Lung (tissue), 12 donors: Measurements from ENCODE around the gene DOK4. TPM values are rescaled to one million over a fixed set of nuclear protein-coding genes. Genes with fewer than 3 reads are reported as not detected.
A peak's percentile ranks its signal among the peaks of the same experiment; 100 is the strongest.

Source experiments
- ATAC-seq: fragments of 200-7000 bp; cut with Tn5 transposase; one replicate; pipeline ENCODE4 v1.9.1; 2020; ENCODE audit warnings: moderate number of reproducible peaks; ENCODE audit not compliant: insufficient read depth, low FRiP score
- DNase-seq, 3 donors: peaks; one replicate each; pipeline ENCODE4 v3.0.0-alpha.2; 2013 to 2017
- H3K27ac ChIP-seq, 2 donors: one replicate each; pipeline ENCODE4 v1.5.1; 2013; ENCODE audit warnings: mild to moderate bottlenecking in 2 of 2, moderate library complexity in 2 of 2, control low read depth in 1 of 2, inconsistent platforms in 1 of 2, low read depth in 1 of 2, low read length in 1 of 2
- H3K27me3 ChIP-seq, 3 donors: one replicate each; pipeline ENCODE4 v1.5.1; 2013; ENCODE audit warnings: low read length in 2 of 3; ENCODE audit not compliant: control insufficient read depth in 3 of 3, insufficient read depth in 3 of 3
- H3K36me3 ChIP-seq, 4 donors: one replicate each; pipeline ENCODE4 v1.5.1; 2013; ENCODE audit warnings: low read length in 4 of 4, mild to moderate bottlenecking in 1 of 4, moderate library complexity in 1 of 4; ENCODE audit not compliant: control insufficient read depth in 4 of 4, insufficient read depth in 4 of 4
- H3K4me1 ChIP-seq, 5 donors: one replicate each; pipeline ENCODE4 v1.5.1; 2013; ENCODE audit warnings: low read length in 5 of 5, mild to moderate bottlenecking in 2 of 5, moderate library complexity in 1 of 5; ENCODE audit not compliant: control insufficient read depth in 5 of 5, insufficient read depth in 5 of 5
- H3K4me3 ChIP-seq: one replicate; pipeline ENCODE4 v1.5.1; 2013; ENCODE audit warnings: mild to moderate bottlenecking, control low read depth, moderate library complexity
- H3K9ac ChIP-seq, 2 donors: one replicate each; pipeline ENCODE4 v1.5.1; 2013; ENCODE audit warnings: low read length in 2 of 2, control low read depth in 1 of 2; ENCODE audit not compliant: insufficient read depth in 1 of 2
- H3K9me3 ChIP-seq, 4 donors: one replicate each; pipeline ENCODE4 v1.5.1; 2013; ENCODE audit warnings: low read length in 3 of 4, mild to moderate bottlenecking in 1 of 4, moderate library complexity in 1 of 4; ENCODE audit not compliant: control insufficient read depth in 4 of 4, insufficient read depth in 3 of 4
- WGBS, 2 donors: extraction: QIAGEN DNeasy Blood & Tissue Kit; methylation state at CpG; one replicate each; pipeline ENCODE4 v1.1.7; 2013; 5-methylcytosine and 5-hydroxymethylcytosine counted together
- polyA plus RNA-seq, 2 donors: library from polyadenylated mRNA; stranded (reverse); fragments of 200-250 nt; gene quantifications; one replicate each; pipeline ENCODE4 v1.2.1, GENCODE V29; 2013
- total RNA-seq, 2 donors: library from RNA; depleted of rRNA in 1 of 2; stranded (reverse); fragments of >200 nt in 1 of 2; gene quantifications; one replicate each; pipeline ENCODE4 v1.2.1, GENCODE V29; 2014 to 2021
- TF ChIP-seq, protein P1 (sequence below): IDR thresholded peaks from 2 replicates; pipeline ENCODE4 v1.5.1; 2012; ENCODE audit warnings: mild to moderate bottlenecking; ENCODE audit errors: control extremely low read depth, extremely low read depth
- donor health status: control.
- donor health status: control.
- donor health status: Bipolar disorder and iron deficiency.
- donor health status: healthy.
- donor health status: DM: yes; HTN: yes; CAD: no.

The DOK4 gene
- total and polyA plus RNA-seq, 4 donors = 19.7 to 58.2 (median 51.1) TPM

DNA sequence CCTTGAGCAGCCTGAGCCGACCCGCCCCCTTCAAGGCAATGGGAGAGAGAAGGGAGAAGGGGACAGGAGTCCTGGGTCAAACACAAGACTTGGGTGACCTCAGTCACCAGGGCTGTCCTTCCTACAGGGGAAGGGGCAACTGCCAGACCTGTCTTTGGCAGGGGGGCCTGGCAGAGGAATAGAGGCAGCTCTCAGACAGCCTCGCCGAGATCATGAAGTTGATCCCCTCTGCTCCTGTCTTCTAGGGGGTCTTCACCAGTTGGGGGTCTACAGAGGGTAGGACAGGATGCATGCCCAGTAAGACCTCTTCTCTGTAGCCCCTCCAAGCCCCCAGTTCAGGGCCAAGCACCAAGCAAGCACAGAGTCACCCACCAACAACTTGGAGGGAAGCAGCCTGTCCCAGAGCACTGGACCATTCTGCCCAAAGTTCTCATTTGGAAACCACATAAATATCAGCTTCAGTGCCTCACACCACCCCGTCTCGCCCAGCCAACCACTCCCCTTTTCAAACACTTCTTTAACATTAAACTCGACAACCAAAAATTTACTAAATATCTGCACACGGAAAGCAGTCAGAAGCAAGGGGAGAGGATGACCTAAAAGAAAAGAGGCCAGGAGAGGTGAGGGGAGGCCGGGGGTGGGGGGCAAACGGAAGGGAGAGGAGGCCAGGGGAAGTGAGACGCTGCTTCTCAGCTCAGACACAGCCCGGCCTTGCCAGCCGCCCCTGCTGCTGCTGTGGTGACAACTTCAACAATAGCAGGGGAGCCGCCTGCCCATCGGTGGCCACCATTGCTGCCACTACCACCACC is 7.7 kb downstream of the DOK4 start:
- TF ChIP-seq, protein P1, sequence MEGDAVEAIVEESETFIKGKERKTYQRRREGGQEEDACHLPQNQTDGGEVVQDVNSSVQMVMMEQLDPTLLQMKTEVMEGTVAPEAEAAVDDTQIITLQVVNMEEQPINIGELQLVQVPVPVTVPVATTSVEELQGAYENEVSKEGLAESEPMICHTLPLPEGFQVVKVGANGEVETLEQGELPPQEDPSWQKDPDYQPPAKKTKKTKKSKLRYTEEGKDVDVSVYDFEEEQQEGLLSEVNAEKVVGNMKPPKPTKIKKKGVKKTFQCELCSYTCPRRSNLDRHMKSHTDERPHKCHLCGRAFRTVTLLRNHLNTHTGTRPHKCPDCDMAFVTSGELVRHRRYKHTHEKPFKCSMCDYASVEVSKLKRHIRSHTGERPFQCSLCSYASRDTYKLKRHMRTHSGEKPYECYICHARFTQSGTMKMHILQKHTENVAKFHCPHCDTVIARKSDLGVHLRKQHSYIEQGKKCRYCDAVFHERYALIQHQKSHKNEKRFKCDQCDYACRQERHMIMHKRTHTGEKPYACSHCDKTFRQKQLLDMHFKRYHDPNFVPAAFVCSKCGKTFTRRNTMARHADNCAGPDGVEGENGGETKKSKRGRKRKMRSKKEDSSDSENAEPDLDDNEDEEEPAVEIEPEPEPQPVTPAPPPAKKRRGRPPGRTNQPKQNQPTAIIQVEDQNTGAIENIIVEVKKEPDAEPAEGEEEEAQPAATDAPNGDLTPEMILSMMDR = no peak
- H3K4me3 ChIP-seq = peak overlapping the region; percentile 20
- DNase-seq = no peak
- peak overlapping the region in 1 of 2 donors; percentile 52 for H3K27ac ChIP-seq
- H3K9ac ChIP-seq = no peak overlapping the region
- no peak for ATAC-seq
- no peaks in the 10 kb centered on the region for H3K27me3 ChIP-seq
- H3K9me3 ChIP-seq = no peaks in the 10 kb centered on the region
- peaks cover 0 to 34% (median 3%) of the 10 kb centered on the region in 5 donors for H3K4me1 ChIP-seq
- 41 to 43% methylated on average over 14 to 15 of the region's 15 CpGs for WGBS, 2 donors
- H3K36me3 ChIP-seq = peaks cover 0 to 10% (median 9%) of the 10 kb centered on the region in 4 donors

DNA sequence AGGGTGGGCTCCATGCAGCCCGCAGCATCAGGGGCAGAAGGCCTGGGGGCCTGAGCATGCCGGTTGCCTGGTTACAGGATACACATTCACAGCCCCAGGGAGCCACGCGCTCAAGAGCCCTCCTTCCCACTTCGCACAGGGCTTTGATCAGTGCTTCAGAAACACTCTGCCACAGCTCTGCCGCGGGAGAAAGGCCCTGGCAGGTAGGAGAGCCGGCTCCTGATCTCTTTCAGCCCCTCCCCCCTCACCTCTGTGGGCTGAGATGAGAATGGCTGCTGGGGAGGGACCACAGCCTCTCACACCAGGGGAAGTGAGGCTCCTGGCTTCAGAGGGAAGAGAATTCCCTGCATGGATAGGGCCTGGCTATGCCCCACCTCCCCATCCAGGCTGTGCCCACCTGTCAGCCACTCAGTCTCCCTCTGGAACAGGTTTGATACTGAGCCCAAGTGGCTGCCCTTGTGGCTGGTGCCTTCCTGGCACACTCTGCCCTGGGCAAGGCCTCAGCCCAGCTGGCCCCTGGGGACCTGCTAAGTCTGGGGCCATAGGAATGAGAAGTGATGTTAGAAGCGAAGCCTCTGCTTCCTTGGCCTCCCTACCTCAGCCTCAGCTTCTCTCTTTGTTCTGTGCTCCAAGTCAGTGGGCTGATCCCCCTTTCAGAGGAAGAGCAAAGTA is 8.6 kb downstream of the DOK4 start:
- Histone ChIP-seq H3K9me3 (no peaks in the 10 kb centered on the region), H3K36me3 (peaks cover 0 to 19% (median 15%) of the 10 kb centered on the region in 4 donors), H3K4me3 (no peak overlapping the region), H3K4me1 (peaks cover 0 to 34% (median 3%) of the 10 kb centered on the region in 5 donors), H3K9ac (no peak overlapping the region), H3K27me3 (no peaks in the 10 kb centered on the region), H3K27ac (peak overlapping the region in 1 of 2 donors; percentile 18)
- no peak for ATAC-seq
- 59 to 63% methylated on average over 9 of the region's 9 CpGs for WGBS, 2 donors
- TF ChIP-seq, protein P1 = no peak
- DNase-seq = peak in 2 of 3 donors; percentile 35 to 47

DNA sequence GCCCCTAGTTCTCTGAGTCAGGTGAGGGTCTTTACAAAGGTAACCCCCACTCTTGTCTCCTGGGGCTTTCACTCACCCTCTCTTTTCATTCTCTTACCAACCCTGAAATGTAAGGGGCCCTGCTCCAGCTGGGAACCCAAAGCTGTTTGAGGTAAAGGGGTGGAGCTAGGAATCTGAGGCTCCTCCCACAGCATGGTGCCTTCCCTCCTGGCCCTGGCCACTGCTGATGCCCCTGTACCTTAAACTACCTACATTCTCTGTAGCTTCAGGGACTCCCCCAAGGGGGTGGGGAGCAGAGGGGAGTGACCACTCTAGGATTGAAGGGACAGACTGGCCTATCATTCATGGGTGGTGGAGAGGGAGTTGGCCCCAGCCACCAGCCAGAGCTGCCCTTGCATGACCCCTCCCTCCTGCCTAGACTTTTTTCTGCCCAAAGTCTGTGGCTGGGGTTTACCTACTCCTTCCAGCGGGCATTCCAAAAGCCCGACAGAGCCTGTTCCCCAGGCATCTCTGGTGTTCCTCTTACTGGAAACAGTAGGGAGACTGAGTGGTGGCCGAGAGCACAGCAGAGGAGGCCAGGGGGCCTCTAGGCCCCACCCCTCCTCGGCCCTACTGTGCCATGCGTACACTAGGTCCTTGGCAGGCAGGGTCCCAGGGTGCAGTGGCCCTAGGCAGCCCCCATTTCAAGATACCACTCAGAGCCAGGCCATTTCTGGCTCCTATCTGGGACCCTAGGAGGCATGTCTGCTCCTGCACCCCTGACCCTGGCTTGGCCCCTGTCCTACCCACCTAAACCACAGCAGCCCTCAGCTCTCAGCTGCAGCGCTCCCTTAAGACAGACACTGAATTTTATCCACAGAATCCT is 9.5 kb downstream of the DOK4 start:
- Histone ChIP-seq H3K27me3 (no peaks in the 10 kb centered on the region), H3K9me3 (no peaks in the 10 kb centered on the region), H3K36me3 (peaks cover 0 to 23% (median 17%) of the 10 kb centered on the region in 4 donors), H3K9ac (no peak overlapping the region), H3K27ac (no peak overlapping the region), H3K4me3 (no peak overlapping the region), H3K4me1 (peaks cover 0 to 34% (median 3%) of the 10 kb centered on the region in 5 donors)
- no peak for ATAC-seq
- TF ChIP-seq, protein P1 = no peak
- 83 to 84% methylated on average over 6 of the region's 6 CpGs for WGBS, 2 donors
- no peak for DNase-seq
